Loucy (cell line): Measurements from ENCODE around the gene IGSF8.

ENCODE experiments used
- H2AFZ ChIP-seq: fragments of 200-600 bp; sonication (generic); 2 replicates; pipeline ENCODE4 v1.6.0; 2016; ENCODE audit warnings: antibody characterized with exemption, mild to moderate bottlenecking, low read length, moderate library complexity
- H3F3A ChIP-seq: fragments of 200-600 bp; 2 replicates; pipeline ENCODE4 v1.6.0; 2016; ENCODE audit warnings: antibody characterized with exemption, low read depth, mild to moderate bottlenecking
- H3K27me3 ChIP-seq: fragments of 200-600 bp; sonication (generic); 2 replicates; pipeline ENCODE4 v1.6.1; 2014; ENCODE audit warnings: low read length, mild to moderate bottlenecking; ENCODE audit not compliant: insufficient read depth, poor library complexity, severe bottlenecking
- H3K36me3 ChIP-seq: fragments of 200-600 bp; sonication (generic); 2 replicates; pipeline ENCODE4 v1.6.1; 2016; ENCODE audit warnings: low read length; ENCODE audit not compliant: insufficient read depth
- H3K4me1 ChIP-seq: fragments of 200-600 bp; sonication (generic); 2 replicates; pipeline ENCODE4 v1.5.1; 2014; ENCODE audit warnings: low read length, mild to moderate bottlenecking; ENCODE audit not compliant: insufficient read depth, poor library complexity, severe bottlenecking
- H3K4me2 ChIP-seq: fragments of 200-600 bp; sonication (generic); 2 replicates; pipeline ENCODE4 v1.6.0; 2014; ENCODE audit warnings: antibody characterized with exemption, low read length, low read depth, mild to moderate bottlenecking; ENCODE audit not compliant: poor library complexity, severe bottlenecking
- H3K4me3 ChIP-seq: fragments of 200-600 bp; sonication (generic); 2 replicates; pipeline ENCODE4 v1.5.1; 2014; ENCODE audit warnings: low read length, mild to moderate bottlenecking, mixed read lengths; ENCODE audit not compliant: poor library complexity, severe bottlenecking
- H3K79me2 ChIP-seq: fragments of 200-600 bp; sonication (generic); 2 replicates; pipeline ENCODE4 v1.6.1; 2014; ENCODE audit warnings: low read length; ENCODE audit not compliant: insufficient read depth
- H3K9ac ChIP-seq: fragments of 200-600 bp; sonication (generic); 2 replicates; pipeline ENCODE4 v1.6.0; 2014; ENCODE audit warnings: mild to moderate bottlenecking, low read depth, low read length, moderate library complexity; ENCODE audit not compliant: poor library complexity, severe bottlenecking
- H3K9me2 ChIP-seq: fragments of 200-600 bp; sonication (generic); replicated peaks from 2 replicates; pipeline ENCODE4 v1.6.1; 2016; ENCODE audit warnings: low read depth, low read length, mixed read lengths
- H3K9me3 ChIP-seq: fragments of 200-600 bp; sonication (generic); 2 replicates; pipeline ENCODE4 v1.6.1; 2014; ENCODE audit warnings: mild to moderate bottlenecking, antibody characterized with exemption, low read length, low read depth; ENCODE audit not compliant: insufficient read depth
- H4K20me1 ChIP-seq: fragments of 200-600 bp; sonication (generic); 2 replicates; pipeline ENCODE4 v1.6.0; 2014; ENCODE audit warnings: antibody characterized with exemption, low read length, mild to moderate bottlenecking; ENCODE audit not compliant: insufficient read depth, poor library complexity, severe bottlenecking
- CTCF ChIP-seq: fragments of 200-600 bp; sonication (generic); conservative IDR thresholded peaks from 2 replicates; pipeline ENCODE4 v1.5.1; 2014; ENCODE audit warnings: mild to moderate bottlenecking, antibody characterized with exemption, low read length
- EZH2phosphoT487 ChIP-seq: fragments of 200-600 bp; IDR thresholded peaks from 2 replicates; pipeline ENCODE4 v1.6.1; 2018; ENCODE audit warnings: antibody characterized with exemption, mild to moderate bottlenecking, moderate library complexity, borderline replicate concordance

The IGSF8 gene

GRCh38 chr1:160099716-160100375, 1.4 kb upstream of the IGSF8 start:
- H3K79me2 ChIP-seq = peaks cover 18% of the 10 kb centered on the region; the same call in 1 of the 2 replicates
- H3F3A ChIP-seq = no peaks in the 10 kb centered on the region
- H3K27me3 ChIP-seq = no peaks in the 10 kb centered on the region
- no peaks in the 10 kb centered on the region for H3K36me3 ChIP-seq
- H3K9ac ChIP-seq = peak overlapping the region; percentile 57
- no peaks in the 10 kb centered on the region for H3K9me3 ChIP-seq
- H3K4me2 ChIP-seq = peak overlapping the region; percentile 81
- no peak overlapping the region for H3K4me3 ChIP-seq
- peaks cover 32% of the 10 kb centered on the region for H3K4me1 ChIP-seq
- TF ChIP-seq CTCF (no peak), EZH2phosphoT487 (no peak)
- no peaks in the 10 kb centered on the region for H4K20me1 ChIP-seq
- no peaks in the 10 kb centered on the region for H3K9me2 ChIP-seq
- peak overlapping the region; percentile 83; the same call in 1 of the 2 replicates for H2AFZ ChIP-seq

- Histone ChIP-seq H3K4me2 (peak overlapping the region; percentile 81), H4K20me1 (no peaks in the 10 kb centered on the region), H3K36me3 (no peaks in the 10 kb centered on the region), H3K4me1 (peaks cover 32% of the 10 kb centered on the region), H3F3A (no peaks in the 10 kb centered on the region), H3K4me3 (peak overlapping the region; percentile 73), H3K79me2 (peaks cover 18% of the 10 kb centered on the region; the same call in 1 of the 2 replicates), H3K9me3 (no peaks in the 10 kb centered on the region), H3K9ac (peak overlapping the region; percentile 57), H3K9me2 (no peaks in the 10 kb centered on the region), H3K27me3 (no peaks in the 10 kb centered on the region), H2AFZ (peak overlapping the region; percentile 83)
- TF ChIP-seq CTCF (no peak), EZH2phosphoT487 (no peak)
Observed at GRCh38 chr1:160098852-160099561, 588 bp upstream of the IGSF8 start.

GRCh38 chr1:160097151-160097910, 1.1 kb downstream of the IGSF8 start:
- TF ChIP-seq CTCF (no peak), EZH2phosphoT487 (no peak)
- H3K79me2 ChIP-seq = peaks cover 18% of the 10 kb centered on the region; the same call in 1 of the 2 replicates
- peak overlapping the region; percentile 83 for H3K4me3 ChIP-seq

More at GRCh38 chr1:160097151-160097910, 1.1 kb downstream of the IGSF8 start:
- H3K9ac ChIP-seq = peak overlapping the region; percentile 84
- no peak overlapping the region for H2AFZ ChIP-seq
- no peaks in the 10 kb centered on the region for H3K9me2 ChIP-seq
- H3F3A ChIP-seq = no peaks in the 10 kb centered on the region
- H3K27me3 ChIP-seq = no peaks in the 10 kb centered on the region
- H4K20me1 ChIP-seq = no peaks in the 10 kb centered on the region
- peaks cover 24% of the 10 kb centered on the region for H3K4me1 ChIP-seq
- H3K36me3 ChIP-seq = no peaks in the 10 kb centered on the region
- H3K4me2 ChIP-seq = peak overlapping the region; percentile 93
- no peaks in the 10 kb centered on the region for H3K9me3 ChIP-seq
